Ishikawa (cell line): ENCODE results near the gene PPP1R37.
A peak's percentile ranks its signal among the peaks of the same experiment; 100 is the strongest.

Experiments
- CEBPB ChIP-seq: IDR thresholded peaks from 2 replicates; pipeline ENCODE4 v1.6.1; 2012
- CREB1 ChIP-seq: IDR thresholded peaks from 2 replicates; pipeline ENCODE4 v1.6.1; 2012; ENCODE audit warnings: low read depth
- EGR1 ChIP-seq: IDR thresholded peaks from 2 replicates; pipeline ENCODE4 v1.6.1; 2012
- EP300 ChIP-seq: IDR thresholded peaks from 2 replicates; pipeline ENCODE4 v1.6.1; 2012; ENCODE audit warnings: borderline replicate concordance
- FOXM1 ChIP-seq: IDR thresholded peaks from 2 replicates; pipeline ENCODE4 v1.6.1; 2012; ENCODE audit warnings: low read depth, borderline replicate concordance
- NFIC ChIP-seq: IDR thresholded peaks from 2 replicates; pipeline ENCODE4 v1.6.1; 2012
- RAD21 ChIP-seq: IDR thresholded peaks from 2 replicates; pipeline ENCODE4 v1.6.1; 2012; ENCODE audit warnings: low read depth
- REST ChIP-seq: IDR thresholded peaks from 2 replicates; pipeline ENCODE4 v1.6.1; 2012; ENCODE audit warnings: low read depth, mild to moderate bottlenecking
- TAF1 ChIP-seq: IDR thresholded peaks from 2 replicates; pipeline ENCODE4 v1.6.1; 2012; ENCODE audit warnings: low read depth, mild to moderate bottlenecking
- TCF12 ChIP-seq: IDR thresholded peaks from 2 replicates; pipeline ENCODE4 v1.6.1; 2012; ENCODE audit warnings: low read depth
- TEAD4 ChIP-seq: IDR thresholded peaks from 2 replicates; pipeline ENCODE4 v1.6.1; 2012
- YY1 ChIP-seq: IDR thresholded peaks from 2 replicates; pipeline ENCODE4 v1.6.1; 2012; ENCODE audit warnings: low read depth
- ZBTB7A ChIP-seq: IDR thresholded peaks from 2 replicates; pipeline ENCODE4 v1.6.1; 2012; ENCODE audit warnings: low read depth
- TF ChIP-seq, protein P1 (sequence below): IDR thresholded peaks from 2 replicates; pipeline ENCODE4 v1.6.1; 2012
- TF ChIP-seq, protein P2 (sequence below): IDR thresholded peaks from 2 replicates; pipeline ENCODE4 v1.6.1; 2012

The PPP1R37 gene

GRCh38 chr19:45124021-45124420, 31.0 kb downstream of the PPP1R37 start:
- TF ChIP-seq NFIC (no peak), TAF1 (no peak)
- TF ChIP-seq, protein P1, sequence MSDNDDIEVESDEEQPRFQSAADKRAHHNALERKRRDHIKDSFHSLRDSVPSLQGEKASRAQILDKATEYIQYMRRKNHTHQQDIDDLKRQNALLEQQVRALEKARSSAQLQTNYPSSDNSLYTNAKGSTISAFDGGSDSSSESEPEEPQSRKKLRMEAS = no peak

GRCh38 chr19:45125360-45125759, 32.4 kb downstream of the PPP1R37 start:
- no peak for TF ChIP-seq ZBTB7A
- TF ChIP-seq YY1 = no peak
- TF ChIP-seq, protein P1 = no peak
- no peak for TF ChIP-seq NFIC
- TF ChIP-seq, protein P2, sequence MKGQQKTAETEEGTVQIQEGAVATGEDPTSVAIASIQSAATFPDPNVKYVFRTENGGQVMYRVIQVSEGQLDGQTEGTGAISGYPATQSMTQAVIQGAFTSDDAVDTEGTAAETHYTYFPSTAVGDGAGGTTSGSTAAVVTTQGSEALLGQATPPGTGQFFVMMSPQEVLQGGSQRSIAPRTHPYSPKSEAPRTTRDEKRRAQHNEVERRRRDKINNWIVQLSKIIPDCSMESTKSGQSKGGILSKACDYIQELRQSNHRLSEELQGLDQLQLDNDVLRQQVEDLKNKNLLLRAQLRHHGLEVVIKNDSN = no peak
- TF ChIP-seq CREB1 = no peak
- TF ChIP-seq RAD21 = no peak

DNA sequence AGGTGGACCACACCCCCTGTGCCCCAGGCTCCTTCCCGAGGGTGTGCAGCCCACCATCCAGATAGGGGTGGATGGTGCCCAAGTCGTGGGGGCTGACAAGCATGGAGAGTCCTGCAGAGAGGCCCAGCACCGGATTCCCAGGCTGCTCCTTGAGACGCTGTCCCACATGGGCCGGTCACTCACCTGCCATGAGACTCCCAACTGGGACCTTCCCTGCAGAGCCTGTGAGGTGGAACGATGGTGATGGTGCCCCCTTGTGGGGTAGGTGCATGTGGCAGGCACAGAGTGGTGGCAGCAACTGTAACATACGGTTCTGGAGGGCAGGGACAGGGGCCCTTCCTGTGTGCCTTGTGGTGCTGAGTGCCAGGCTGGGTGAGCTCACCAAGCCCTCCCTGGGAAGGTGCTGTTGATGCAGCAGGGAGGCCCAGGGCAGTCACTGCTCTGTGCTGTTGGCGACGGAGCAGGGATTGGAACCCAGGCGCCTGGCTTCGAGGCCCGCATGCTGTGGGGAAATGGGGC, 33.1 kb downstream of the PPP1R37 start:
- TF ChIP-seq, protein P1 = peak; percentile 69; the same call in 1 of the 2 replicates
- TF ChIP-seq RAD21 = peak; percentile 73
- TF ChIP-seq TCF12 = no peak
- TF ChIP-seq ZBTB7A = no peak

DNA sequence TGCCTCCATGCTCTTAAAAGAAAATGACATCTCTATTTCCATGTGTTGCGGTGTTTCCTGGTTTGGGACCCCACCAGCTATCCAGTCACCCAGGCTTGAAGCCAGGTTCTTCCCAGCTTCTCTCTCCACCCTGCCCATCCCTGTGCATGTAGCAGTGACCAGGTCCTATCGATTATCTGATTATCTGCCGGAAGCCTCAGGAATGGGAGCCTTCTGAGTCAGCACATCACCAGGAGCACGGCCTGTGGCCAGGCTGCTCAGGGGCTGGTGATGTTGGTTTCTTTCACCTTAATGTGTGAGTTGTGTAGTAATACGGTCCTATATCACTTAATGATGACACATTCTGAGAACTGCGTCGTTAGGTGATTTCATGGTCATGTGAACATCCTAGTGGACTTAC, 33.7 kb downstream of the PPP1R37 start:
- TF ChIP-seq, protein P2 = no peak
- TF ChIP-seq YY1 = no peak
- TF ChIP-seq, protein P1 = no peak
- no peak for TF ChIP-seq TAF1
- TF ChIP-seq RAD21 = no peak
- TF ChIP-seq TEAD4 = no peak
- TF ChIP-seq EGR1 = no peak
- TF ChIP-seq NFIC = no peak
- TF ChIP-seq REST = no peak
- no peak for TF ChIP-seq FOXM1
- no peak for TF ChIP-seq EP300
- TF ChIP-seq CEBPB = no peak
- no peak for TF ChIP-seq TCF12
- no peak for TF ChIP-seq ZBTB7A
- no peak for TF ChIP-seq CREB1

GRCh38 chr19:45128146-45128545, 35.2 kb downstream of the PPP1R37 start:
- TF ChIP-seq TCF12 (no peak), YY1 (no peak), CREB1 (no peak), EGR1 (no peak), TAF1 (no peak), ZBTB7A (no peak), REST (no peak), CEBPB (no peak), FOXM1 (no peak), NFIC (no peak)

DNA sequence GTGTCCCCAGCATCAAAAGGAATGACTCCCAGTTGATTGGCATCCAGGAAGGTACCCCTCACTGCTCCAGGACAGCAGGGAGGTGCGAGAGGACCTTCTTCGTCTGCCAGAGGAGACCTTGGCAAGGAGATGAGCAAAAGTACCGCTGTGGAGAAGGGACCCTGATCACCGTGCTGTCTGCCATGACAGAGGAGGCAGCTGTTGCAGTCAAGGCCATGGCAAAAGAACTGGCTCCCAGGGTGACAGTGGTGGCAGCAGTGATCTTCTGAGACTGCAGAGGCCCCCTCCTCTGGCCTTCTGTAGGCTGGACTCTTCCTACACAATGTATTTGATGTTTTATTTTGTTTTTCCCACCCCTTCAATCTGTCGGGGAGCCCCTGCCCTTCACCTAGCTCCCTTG, 35.8 kb downstream of the PPP1R37 start:
- no peak for TF ChIP-seq YY1
- no peak for TF ChIP-seq TCF12
- TF ChIP-seq CEBPB = no peak
- TF ChIP-seq, protein P1 = no peak
- TF ChIP-seq NFIC = no peak
- no peak for TF ChIP-seq EP300
- TF ChIP-seq, protein P2 = no peak
- TF ChIP-seq TEAD4 = no peak
- no peak for TF ChIP-seq FOXM1
